IPS DF 6.9 (cell line): ENCODE data around the gene PPP2R5C.

ENCODE experiments used
- DNase-seq: peaks from one replicate; pipeline ENCODE4 v3.0.0-alpha.2; 2013; ENCODE audit warnings: low read depth, low spot score
- H3K27ac ChIP-seq: one replicate; pipeline ENCODE4 v1.5.1; 2013; ENCODE audit warnings: low read length, control low read depth
- H3K27me3 ChIP-seq: 2 replicates; pipeline ENCODE4 v1.6.1; 2013; ENCODE audit warnings: mild to moderate bottlenecking, low read length; ENCODE audit not compliant: control insufficient read depth, insufficient read depth
- H3K36me3 ChIP-seq: 2 replicates; pipeline ENCODE4 v1.6.1; 2013; ENCODE audit warnings: low read length; ENCODE audit not compliant: control insufficient read depth, insufficient read depth
- H3K4me1 ChIP-seq: 2 replicates; pipeline ENCODE4 v1.6.1; 2013; ENCODE audit warnings: low read length; ENCODE audit not compliant: control insufficient read depth, insufficient read depth
- H3K4me3 ChIP-seq: 2 replicates; pipeline ENCODE4 v1.5.1; 2013; ENCODE audit warnings: mild to moderate bottlenecking, low read length
- H3K9me3 ChIP-seq: 2 replicates; pipeline ENCODE4 v1.6.1; 2013; ENCODE audit warnings: low read length, inconsistent platforms; ENCODE audit not compliant: control insufficient read depth, insufficient read depth
- WGBS: extraction: QIAGEN DNeasy Blood & Tissue Kit; methylation state at CpG from one replicate; pipeline ENCODE4 v1.1.7; 2013; ENCODE audit warnings: mixed read lengths, missing lambda C conversion rate; ENCODE audit not compliant: insufficient read length, insufficient coverage; 5-methylcytosine and 5-hydroxymethylcytosine counted together

The PPP2R5C gene

DNA sequence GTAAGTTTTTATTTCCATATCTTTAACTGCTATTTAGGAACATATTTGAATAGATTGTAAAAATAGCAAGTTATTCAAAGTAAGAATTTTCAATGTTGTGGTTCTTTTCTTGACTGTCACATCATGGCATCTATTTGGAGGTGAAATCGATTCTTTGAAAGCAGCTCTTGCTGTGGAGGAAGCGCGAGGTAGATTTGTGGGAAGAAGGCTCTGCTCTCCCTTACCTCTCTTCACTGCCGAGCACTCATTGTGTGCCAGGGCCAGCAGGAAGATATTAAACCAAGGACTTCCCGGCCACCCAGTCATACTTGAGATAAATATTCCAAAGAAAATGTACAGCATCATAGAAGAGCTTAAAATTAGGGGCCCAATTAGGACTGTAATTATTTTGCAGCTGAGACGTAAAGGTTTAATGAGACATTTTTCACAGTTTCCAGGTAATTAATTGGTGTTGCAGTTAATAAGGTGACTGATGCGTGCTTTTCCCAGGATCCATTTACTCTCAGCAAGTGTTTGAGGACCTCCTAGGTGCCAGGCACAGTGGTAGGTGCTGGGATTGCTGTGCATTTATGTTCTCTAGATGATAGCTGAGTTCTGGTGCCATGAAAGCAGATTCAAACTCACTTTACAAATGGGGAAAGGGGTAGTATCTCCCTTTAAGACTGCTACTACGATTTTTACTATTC lies 113.7 kb downstream of the PPP2R5C start:
- Histone ChIP-seq H3K9me3 (no peaks in the 10 kb centered on the region), H3K27ac (no peak overlapping the region), H3K27me3 (no peaks in the 10 kb centered on the region), H3K4me3 (no peak overlapping the region), H3K4me1 (no peaks in the 10 kb centered on the region), H3K36me3 (no peaks in the 10 kb centered on the region)
- WGBS = no CpG with 5 or more reads among the region's 8 CpGs
- DNase-seq = no peak

DNA sequence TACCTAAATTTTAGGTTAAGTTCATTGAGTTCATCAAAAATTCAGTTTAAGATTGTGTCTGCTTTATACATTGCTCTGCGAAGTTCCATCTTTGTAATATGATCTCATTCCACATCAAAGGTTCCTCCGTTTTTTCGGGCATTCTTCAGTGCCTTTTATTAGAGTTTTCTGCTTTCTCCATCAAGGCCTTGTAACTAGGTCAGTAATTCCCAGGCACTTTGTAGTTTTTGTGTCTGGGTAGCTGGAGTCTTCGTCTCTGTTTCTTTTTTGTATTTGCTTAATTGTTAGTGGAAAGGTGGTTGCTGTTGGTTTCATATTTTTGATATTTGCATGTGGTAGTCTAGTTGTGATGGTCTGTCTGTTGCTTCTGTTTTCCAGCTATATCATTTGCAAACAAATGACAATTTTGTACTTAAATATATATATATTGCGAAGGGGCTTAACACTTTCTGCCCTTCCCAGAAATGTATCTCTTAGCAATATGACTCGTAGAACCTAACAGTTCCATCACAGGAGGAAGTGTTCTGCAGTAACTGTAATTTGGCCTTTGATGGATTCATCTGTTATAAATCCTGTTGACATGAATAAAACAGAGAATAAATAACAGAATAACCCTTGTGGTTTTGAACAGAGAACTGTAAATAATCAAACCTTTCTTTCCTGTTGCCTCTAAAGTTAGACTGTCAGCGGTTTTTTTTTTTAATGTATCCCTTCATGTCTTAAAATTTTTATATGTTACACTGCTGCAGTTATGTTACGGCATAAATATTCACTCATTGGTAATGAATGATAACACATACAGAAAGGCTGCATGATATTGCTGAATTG lies 114.4 kb downstream of the PPP2R5C start:
- Histone ChIP-seq H3K4me3 (no peak overlapping the region), H3K27me3 (no peaks in the 10 kb centered on the region), H3K9me3 (no peaks in the 10 kb centered on the region), H3K27ac (no peak overlapping the region), H3K36me3 (no peaks in the 10 kb centered on the region), H3K4me1 (no peaks in the 10 kb centered on the region)
- no peak for DNase-seq
- no CpG with 5 or more reads among the region's 8 CpGs for WGBS

DNA sequence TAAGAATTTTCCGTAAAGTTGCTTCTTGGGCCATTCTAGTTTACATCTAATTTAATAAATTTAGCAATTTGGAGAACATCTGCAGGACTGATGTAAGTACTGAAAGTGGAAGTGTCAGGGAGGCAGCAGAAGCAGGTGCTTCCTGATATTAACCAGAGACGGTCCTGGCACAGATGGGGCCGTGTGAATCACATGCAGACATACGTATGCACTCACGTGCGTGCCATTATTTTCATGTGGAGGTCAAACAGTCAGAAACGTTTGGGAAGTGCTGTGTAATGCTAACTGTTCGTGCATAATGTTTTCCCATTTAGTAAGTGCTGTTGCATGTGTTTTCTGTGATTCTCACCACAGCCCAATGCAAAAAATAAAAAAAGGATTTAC lies 115.0 kb downstream of the PPP2R5C start:
- Histone ChIP-seq H3K9me3 (no peaks in the 10 kb centered on the region), H3K4me1 (no peaks in the 10 kb centered on the region), H3K36me3 (no peaks in the 10 kb centered on the region), H3K27me3 (no peaks in the 10 kb centered on the region), H3K27ac (no peak overlapping the region), H3K4me3 (no peak overlapping the region)
- DNase-seq = no peak
- no CpG with 5 or more reads among the region's 8 CpGs for WGBS

DNA sequence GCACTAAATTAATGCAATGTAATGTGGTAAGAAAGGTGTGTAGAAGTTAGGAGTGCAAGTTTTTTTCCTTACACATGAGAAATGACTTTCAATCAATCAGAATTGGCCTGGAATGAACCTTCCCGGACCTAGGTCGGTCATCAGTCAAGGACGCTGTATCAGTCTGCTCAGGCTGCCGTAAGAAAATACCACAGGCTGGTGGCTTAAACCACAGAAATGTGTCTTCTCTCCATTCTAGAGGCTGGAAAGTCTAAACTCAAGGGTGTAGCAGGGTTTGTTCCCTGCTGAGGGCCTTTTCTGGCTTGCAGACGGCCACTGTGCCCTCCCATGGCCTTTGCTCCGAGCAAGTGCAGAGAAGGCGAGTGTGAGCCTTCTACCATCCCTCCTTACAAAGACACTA lies 116.3 kb downstream of the PPP2R5C start:
- Histone ChIP-seq H3K4me1 (no peaks in the 10 kb centered on the region), H3K4me3 (no peak overlapping the region), H3K27ac (no peak overlapping the region), H3K27me3 (no peaks in the 10 kb centered on the region), H3K36me3 (no peaks in the 10 kb centered on the region), H3K9me3 (no peaks in the 10 kb centered on the region)
- no CpG with 5 or more reads among the region's 7 CpGs for WGBS
- DNase-seq = no peak

DNA sequence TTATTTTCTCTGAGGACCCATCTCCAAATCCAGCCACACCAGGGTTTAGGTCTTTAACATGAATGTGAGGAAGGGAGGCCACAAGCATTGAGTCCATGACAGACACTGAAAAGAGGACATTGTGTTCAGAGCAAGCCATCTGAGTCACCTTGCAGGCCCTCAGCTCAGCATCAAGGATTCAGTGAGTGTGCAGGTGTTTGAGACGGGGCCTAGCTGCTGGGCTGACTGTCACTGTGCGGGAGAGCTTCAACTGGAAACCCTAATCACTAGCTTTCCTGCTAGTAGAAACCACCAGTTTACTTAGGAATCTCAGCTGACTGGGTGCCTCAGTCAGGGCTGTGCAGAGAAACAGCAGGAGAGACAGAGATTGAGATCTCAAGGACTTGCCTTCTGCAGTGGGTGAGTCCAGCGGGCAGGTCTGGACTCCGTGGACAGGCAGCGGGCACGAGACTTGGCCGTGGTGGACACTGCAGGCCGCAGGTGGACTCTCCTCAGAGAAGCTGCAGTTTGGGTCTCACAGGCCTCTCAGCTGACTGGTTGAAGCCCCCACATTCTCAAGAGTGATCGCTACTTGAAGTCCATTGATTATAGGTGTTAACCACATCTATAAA lies 116.8 kb downstream of the PPP2R5C start:
- DNase-seq = no peak
- WGBS = no CpG with 5 or more reads among the region's 9 CpGs
- Histone ChIP-seq H3K27me3 (no peaks in the 10 kb centered on the region), H3K36me3 (no peaks in the 10 kb centered on the region), H3K9me3 (no peaks in the 10 kb centered on the region), H3K4me3 (no peak overlapping the region), H3K4me1 (no peaks in the 10 kb centered on the region), H3K27ac (no peak overlapping the region)

DNA sequence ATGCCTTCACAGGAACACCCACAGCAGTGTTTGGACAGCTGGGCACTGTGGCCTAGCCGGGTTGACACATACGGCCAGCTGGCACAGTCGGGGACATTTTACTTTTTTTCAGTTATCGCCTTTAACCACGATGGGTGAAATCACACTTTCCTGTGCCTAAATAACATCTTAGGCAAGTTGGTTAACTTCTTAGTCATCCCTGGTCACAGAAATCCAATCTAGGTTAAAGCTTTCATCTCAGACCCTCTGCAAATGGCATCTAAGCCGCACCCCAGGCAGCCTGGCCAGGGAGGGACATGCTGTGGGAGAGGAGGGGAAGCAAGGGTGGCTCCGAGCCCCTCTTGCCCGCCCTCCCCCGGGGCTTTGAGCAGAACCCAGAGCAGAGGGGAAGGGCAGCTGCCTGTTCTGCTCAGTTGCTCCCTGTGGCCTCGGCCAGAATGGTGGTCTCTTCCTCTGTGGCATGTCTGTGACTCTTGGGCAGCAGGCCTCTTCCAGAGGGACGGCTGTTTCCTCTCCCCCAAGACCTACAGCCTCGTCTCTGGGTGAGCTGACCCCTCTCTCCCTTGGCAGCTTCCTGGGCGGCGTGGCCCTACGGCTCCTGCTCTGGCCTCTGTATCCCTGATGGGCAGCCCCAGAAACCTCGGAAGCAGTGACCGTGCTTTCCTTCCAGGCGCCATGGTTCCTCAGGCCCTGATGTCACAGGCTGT lies 117.5 kb downstream of the PPP2R5C start:
- Histone ChIP-seq H3K36me3 (no peaks in the 10 kb centered on the region), H3K27ac (no peak overlapping the region), H3K4me1 (no peaks in the 10 kb centered on the region), H3K9me3 (no peaks in the 10 kb centered on the region), H3K27me3 (no peaks in the 10 kb centered on the region), H3K4me3 (no peak overlapping the region)
- WGBS = no CpG with 5 or more reads among the region's 18 CpGs
- DNase-seq = no peak

DNA sequence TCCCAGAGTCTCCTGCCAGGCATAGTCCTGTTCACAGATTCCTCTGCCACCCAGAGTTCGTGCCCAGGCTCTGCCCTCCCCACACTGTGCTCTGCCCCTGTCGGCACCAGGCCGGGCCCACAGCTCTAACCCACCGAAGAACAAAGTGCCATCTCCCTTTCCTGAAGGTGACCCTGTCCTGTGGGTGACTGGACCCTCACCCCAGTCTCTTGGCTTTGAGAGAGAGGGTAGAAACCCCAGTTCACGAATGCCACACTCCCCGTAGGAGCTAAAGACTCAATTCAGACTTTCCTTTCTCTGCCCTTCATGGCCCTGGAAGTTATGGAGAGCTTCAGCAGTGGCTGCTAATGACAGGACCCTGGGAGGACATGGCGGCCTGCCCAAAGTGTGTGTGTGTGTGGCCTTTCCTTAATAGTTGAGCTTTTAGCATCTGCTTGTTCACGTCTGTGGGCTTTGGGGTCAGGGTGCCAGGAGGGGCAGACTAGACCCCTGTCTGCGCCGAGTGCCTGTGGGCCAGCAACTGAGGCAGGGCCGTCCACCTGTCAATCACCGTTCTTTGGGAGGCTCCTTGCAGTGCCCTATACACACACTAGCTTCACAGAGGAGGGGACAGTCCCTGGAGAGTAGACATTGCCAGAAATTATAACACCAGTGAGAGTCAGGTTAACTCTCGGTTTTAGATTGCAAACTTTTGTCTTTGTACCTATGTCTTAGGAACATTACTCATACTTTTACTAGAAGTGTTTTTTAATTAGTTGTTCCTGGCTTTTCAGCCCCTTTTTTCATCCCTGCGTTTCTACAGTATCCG lies 118.2 kb downstream of the PPP2R5C start:
- H3K27me3 ChIP-seq = no peaks in the 10 kb centered on the region
- H3K36me3 ChIP-seq = no peaks in the 10 kb centered on the region
- H3K4me1 ChIP-seq = no peaks in the 10 kb centered on the region
- no peak overlapping the region for H3K27ac ChIP-seq
- no peak overlapping the region for H3K4me3 ChIP-seq
- no peak for DNase-seq
- no CpG with 5 or more reads among the region's 15 CpGs for WGBS
- H3K9me3 ChIP-seq = no peaks in the 10 kb centered on the region

DNA sequence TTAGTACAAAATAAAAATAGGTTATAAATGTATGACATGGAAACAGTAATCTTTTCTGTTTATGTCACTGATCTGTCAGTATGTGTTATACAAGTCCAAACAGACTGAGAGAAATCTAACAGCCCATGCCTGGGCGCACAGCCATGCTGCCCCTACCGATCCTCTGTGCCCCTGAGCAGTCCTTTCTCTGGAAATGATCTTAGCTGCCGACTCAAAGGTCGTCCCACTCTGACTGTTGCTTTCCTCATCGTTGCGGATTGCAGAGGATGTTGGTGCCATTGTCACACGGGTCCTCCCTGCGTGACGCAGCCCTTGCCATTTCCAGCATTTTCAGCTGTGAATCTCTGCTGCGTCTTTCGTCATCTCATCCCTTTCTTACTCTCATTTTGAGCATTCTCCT lies 119.9 kb downstream of the PPP2R5C start:
- no peak for DNase-seq
- WGBS = no CpG with 5 or more reads among the region's 11 CpGs
- Histone ChIP-seq H3K27me3 (no peaks in the 10 kb centered on the region), H3K4me3 (no peak overlapping the region), H3K27ac (no peak overlapping the region), H3K36me3 (no peaks in the 10 kb centered on the region), H3K4me1 (no peaks in the 10 kb centered on the region), H3K9me3 (no peaks in the 10 kb centered on the region)

DNA sequence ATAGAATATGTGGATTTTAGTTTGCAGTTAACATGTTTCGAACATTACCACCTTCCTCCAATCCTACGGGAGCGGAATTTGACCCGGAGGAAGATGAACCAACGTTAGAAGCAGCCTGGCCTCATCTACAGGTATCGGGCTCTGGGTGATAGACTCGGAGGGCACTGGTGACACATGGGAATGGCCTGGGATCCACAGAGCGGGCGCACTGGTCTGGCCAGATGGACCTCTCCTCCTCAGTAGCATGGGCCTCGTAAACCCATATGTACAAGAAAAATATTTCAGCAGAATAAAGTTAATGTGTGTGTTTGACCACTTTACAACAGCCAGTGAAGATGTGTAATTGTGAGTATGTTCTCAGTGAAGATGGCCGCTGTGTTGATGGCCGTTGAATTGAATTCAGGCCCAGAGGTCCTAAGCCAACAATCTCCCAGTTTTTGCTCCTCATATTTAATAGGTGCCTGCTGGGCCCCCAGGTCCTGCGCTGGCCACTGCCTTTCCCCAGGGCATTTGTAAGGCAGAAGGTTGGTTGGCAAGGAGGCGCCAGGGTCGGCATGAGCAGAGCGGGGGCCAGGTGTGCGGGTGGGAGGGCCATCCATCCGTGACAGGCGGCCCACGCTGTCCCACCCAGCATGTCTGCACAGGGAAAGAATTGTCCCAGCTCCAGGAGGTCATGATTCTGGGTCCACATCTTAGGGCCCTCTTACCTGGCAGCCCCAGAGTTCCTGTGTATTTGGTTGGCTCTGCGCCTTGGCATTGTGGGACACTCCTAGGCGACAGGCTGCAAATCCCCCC lies 120.8 kb downstream of the PPP2R5C start:
- H3K27ac ChIP-seq = no peak overlapping the region
- H3K4me3 ChIP-seq = no peak overlapping the region
- no peak for DNase-seq
- H3K9me3 ChIP-seq = no peaks in the 10 kb centered on the region
- no peaks in the 10 kb centered on the region for H3K4me1 ChIP-seq
- 0 out of 2 replicates have a peak, but pooled peaks cover 2% of the 10 kb centered on the region for H3K36me3 ChIP-seq
- H3K27me3 ChIP-seq = no peaks in the 10 kb centered on the region
- no CpG with 5 or more reads among the region's 22 CpGs for WGBS
